ENCODE results near the gene ATG16L2.

- no peak for TF ChIP-seq CTCF (IDR thresholded peaks at IDR 0.05)
- TF ChIP-seq EP300 (IDR thresholded peaks at IDR 0.05) = peak; percentile 72; a peak in 3 of 5 replicates
- TF ChIP-seq PHF8 (IDR thresholded peaks at IDR 0.05; ENCODE audit: borderline replicate concordance, low read depth) = no peak
- TF ChIP-seq BCL3 (IDR thresholded peaks at IDR 0.05) = peak; percentile 65; the same call in 1 of the 3 replicates
- TF ChIP-seq POLR2A (IDR thresholded peaks at IDR 0.05; ENCODE audit: low read length) = no peak
These were observed 7.1 kb upstream of the ATG16L2 start for GRCh38 chr11:72807021-72807693.

All from A549 (cell line).